HEK293 (cell line): ENCODE data around the gene RNH1.
A peak's percentile ranks its signal among the peaks of the same experiment; 100 is the strongest.

Source experiments
- CTCF ChIA-PET: fragments of 350-600 bp; formaldehyde crosslinking; extraction: SDS; loops from one replicate; lab custom pipeline; 2021; ENCODE audit warnings: antibody characterized with exemption; lab: Yijun Ruan, JAX
- POLR2A ChIA-PET: fragments of 300-600 bp; formaldehyde crosslinking; extraction: SDS; loops from one replicate; lab custom pipeline; 2020; ENCODE audit warnings: antibody characterized with exemption, inconsistent platforms; lab: Yijun Ruan, JAX
- H3K27ac ChIP-seq: fragments of 200-500 bp; sonication (Bioruptor generic); 2 replicates; pipeline ENCODE4 v1.5.1; 2014; ENCODE audit warnings: low read depth, low read length, control low read depth, inconsistent platforms; ENCODE audit errors: extremely low read depth
- H3K36me3 ChIP-seq, 2 experiments: fragments of 200-500 bp in 1 of 2; sonication (Bioruptor generic) in 1 of 2; 1 replicate in 1 of 2; 2 replicates in 1 of 2; pipeline ENCODE4 v1.5.1; 2014 to 2017; ENCODE audit warnings: inconsistent platforms in 2 of 2, low read length in 2 of 2; ENCODE audit not compliant: control insufficient read depth in 2 of 2, insufficient read depth in 1 of 2
- H3K4me1 ChIP-seq: fragments of 200-500 bp; sonication (Bioruptor generic); 2 replicates; pipeline ENCODE4 v1.5.1; 2014; ENCODE audit warnings: mild to moderate bottlenecking, low read length, inconsistent platforms; ENCODE audit not compliant: control insufficient read depth, insufficient read depth
- H3K4me3 ChIP-seq: 2 replicates; pipeline ENCODE4 v1.5.1; 2011; ENCODE audit warnings: low read depth, mild to moderate bottlenecking, control low read depth, low read length, moderate library complexity
- H3K9me3 ChIP-seq: fragments of 200-500 bp; sonication (Bioruptor generic); 2 replicates; pipeline ENCODE4 v1.5.1; 2014; ENCODE audit warnings: low read depth, low read length, inconsistent platforms; ENCODE audit not compliant: control insufficient read depth, insufficient read depth
- BCL11B ChIP-seq: fragments of 450-650 bp; formaldehyde crosslinking; IDR thresholded peaks from 2 replicates; pipeline ENCODE4 v1.5.1; 2016; ENCODE audit warnings: low read depth, missing biosample characterization, missing genetic modification characterization
- EGR2 ChIP-seq: fragments of 450-650 bp; formaldehyde crosslinking; IDR thresholded peaks from 2 replicates; pipeline ENCODE4 v1.5.1; 2016; ENCODE audit warnings: low read depth, missing biosample characterization, missing genetic modification characterization
- GFI1B ChIP-seq: fragments of 450-650 bp; formaldehyde crosslinking; IDR thresholded peaks from 2 replicates; pipeline ENCODE4 v1.5.1; 2016; ENCODE audit warnings: missing biosample characterization, missing genetic modification characterization
- GLIS1 ChIP-seq: fragments of 450-650 bp; formaldehyde crosslinking; IDR thresholded peaks from 2 replicates; pipeline ENCODE4 v1.5.1; 2016; ENCODE audit warnings: missing biosample characterization, missing genetic modification characterization
- HOXC10 ChIP-seq: sonication (generic); formaldehyde crosslinking; IDR thresholded peaks from 2 replicates; pipeline ENCODE4 v1.8.1; 2023; ENCODE audit warnings: mild to moderate bottlenecking, missing genetic modification reagents
- ZFHX2 ChIP-seq: fragments of 450-650 bp; formaldehyde crosslinking; conservative IDR thresholded peaks from 2 replicates; pipeline ENCODE4 v1.5.1; 2016; ENCODE audit warnings: missing biosample characterization, missing genetic modification characterization
- ZIC2 ChIP-seq: fragments of 450-650 bp; formaldehyde crosslinking; IDR thresholded peaks from 2 replicates; pipeline ENCODE4 v1.5.1; 2016; ENCODE audit warnings: missing biosample characterization, missing genetic modification characterization
- ZNF112 ChIP-seq: fragments of 450-650 bp; formaldehyde crosslinking; IDR thresholded peaks from 2 replicates; pipeline ENCODE4 v1.5.0; 2017; ENCODE audit warnings: missing biosample characterization, missing genetic modification characterization
- ZNF133 ChIP-seq: fragments of 450-650 bp; formaldehyde crosslinking; IDR thresholded peaks from 2 replicates; pipeline ENCODE4 v1.5.1; 2016; ENCODE audit warnings: missing biosample characterization, missing genetic modification characterization
- ZNF155 ChIP-seq: fragments of 450-650 bp; formaldehyde crosslinking; IDR thresholded peaks from 2 replicates; pipeline ENCODE4 v1.5.1; 2016; ENCODE audit warnings: missing biosample characterization, missing genetic modification characterization
- ZNF24 ChIP-seq: fragments of 450-650 bp; formaldehyde crosslinking; IDR thresholded peaks from 2 replicates; pipeline ENCODE4 v1.5.1; 2016; ENCODE audit warnings: missing biosample characterization, missing genetic modification characterization
- ZNF404 ChIP-seq: fragments of 450-650 bp; formaldehyde crosslinking; IDR thresholded peaks from 2 replicates; pipeline ENCODE4 v1.5.1; 2017; ENCODE audit warnings: missing biosample characterization, missing genetic modification characterization
- ZNF48 ChIP-seq: fragments of 450-650 bp; formaldehyde crosslinking; IDR thresholded peaks from 2 replicates; pipeline ENCODE4 v1.5.1; 2016; ENCODE audit warnings: missing biosample characterization, missing genetic modification characterization
- ZNF510 ChIP-seq: fragments of 450-650 bp; formaldehyde crosslinking; IDR thresholded peaks from 2 replicates; pipeline ENCODE4 v1.5.1; 2018; ENCODE audit warnings: mild to moderate bottlenecking, missing genetic modification characterization, missing biosample characterization; ENCODE audit not compliant: insufficient replicate concordance
- ZNF654 ChIP-seq: fragments of 450-650 bp; formaldehyde crosslinking; IDR thresholded peaks from 2 replicates; pipeline ENCODE4 v1.5.1; 2016; ENCODE audit warnings: low read depth, missing biosample characterization, missing genetic modification characterization
- ZNF658 ChIP-seq: fragments of 450-650 bp; formaldehyde crosslinking; IDR thresholded peaks from 2 replicates; pipeline ENCODE4; 2016; ENCODE audit warnings: missing biosample characterization, missing genetic modification characterization
- ZNF660 ChIP-seq: fragments of 450-650 bp; IDR thresholded peaks from 2 replicates; pipeline ENCODE4 v1.5.1; 2018; ENCODE audit warnings: missing biosample characterization, mild to moderate bottlenecking, missing genetic modification characterization
- ZNF677 ChIP-seq: fragments of 450-650 bp; IDR thresholded peaks from 2 replicates; pipeline ENCODE4 v1.5.0; 2018; ENCODE audit warnings: missing biosample characterization, mild to moderate bottlenecking, missing genetic modification characterization, moderate library complexity
- ZNF76 ChIP-seq: fragments of 450-650 bp; formaldehyde crosslinking; IDR thresholded peaks from 2 replicates; pipeline ENCODE4; 2016; ENCODE audit warnings: low read depth, missing biosample characterization, missing genetic modification characterization, borderline replicate concordance
- ZNF768 ChIP-seq: fragments of 450-650 bp; formaldehyde crosslinking; IDR thresholded peaks from 2 replicates; pipeline ENCODE4 v1.5.1; 2018; ENCODE audit warnings: missing biosample characterization, mild to moderate bottlenecking, missing genetic modification characterization
- ZNF830 ChIP-seq: fragments of 450-650 bp; IDR thresholded peaks from 2 replicates; pipeline ENCODE4 v1.5.0; 2018; ENCODE audit warnings: missing biosample characterization, missing genetic modification characterization, low read depth, mild to moderate bottlenecking, moderate library complexity
- TF ChIP-seq, protein P1 (sequence below): fragments of 450-650 bp; formaldehyde crosslinking; IDR thresholded peaks from 2 replicates; pipeline ENCODE4 v1.5.1; 2016; ENCODE audit warnings: missing biosample characterization, missing genetic modification characterization
- TF ChIP-seq, protein P2 (sequence below): fragments of 450-650 bp; formaldehyde crosslinking; IDR thresholded peaks from 2 replicates; pipeline ENCODE4 v1.5.1; 2016; ENCODE audit warnings: missing biosample characterization, missing genetic modification characterization
- TF ChIP-seq, protein P3 (sequence below): fragments of 450-650 bp; formaldehyde crosslinking; IDR thresholded peaks from 2 replicates; pipeline ENCODE4 v1.5.1; 2017; ENCODE audit warnings: missing biosample characterization, missing genetic modification characterization
- TF ChIP-seq, protein P4 (sequence below): fragments of 450-650 bp; formaldehyde crosslinking; IDR thresholded peaks from 2 replicates; pipeline ENCODE4 v1.5.1; 2016; ENCODE audit warnings: missing biosample characterization, missing genetic modification characterization

The RNH1 gene

DNA sequence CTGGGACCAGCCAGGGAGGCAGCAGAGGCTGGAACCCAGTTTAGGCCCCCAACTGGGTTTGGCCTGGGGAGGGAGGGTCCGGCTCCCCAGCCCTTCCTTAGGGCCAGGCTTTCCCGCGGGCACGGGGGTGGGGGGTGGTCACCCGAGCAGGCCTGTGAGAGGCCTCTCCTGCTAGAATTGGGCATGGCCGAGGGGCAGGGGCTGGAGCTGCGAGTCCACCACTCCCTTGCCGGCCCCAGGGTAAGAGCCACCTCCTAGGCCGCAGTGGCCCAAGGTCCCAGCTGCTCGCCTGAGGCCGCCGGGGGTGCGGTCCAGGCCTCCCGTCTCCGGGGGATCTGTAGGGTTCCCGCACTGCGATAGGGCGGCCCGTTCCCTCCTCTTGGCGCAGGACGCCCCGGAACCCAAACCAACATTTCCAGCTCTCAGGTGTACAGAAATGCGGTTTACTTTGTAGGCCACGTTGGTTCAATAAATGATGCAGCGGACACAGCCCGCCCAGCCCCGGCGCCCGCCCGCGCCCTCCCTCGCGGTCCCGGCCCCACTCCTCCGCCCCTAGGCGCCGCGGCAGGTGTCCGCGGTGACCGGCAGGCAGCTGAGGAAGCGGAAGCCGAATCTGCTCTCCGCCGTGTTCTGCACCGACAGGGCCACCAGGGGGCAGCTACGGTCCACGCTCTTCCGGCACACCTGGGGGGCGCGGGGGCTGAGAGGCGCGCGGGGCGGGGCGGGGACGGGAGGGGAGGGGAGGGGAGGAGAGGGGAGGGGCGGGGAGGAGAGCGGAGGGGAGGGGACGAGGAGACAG lies 47.6 kb upstream of the RNH1 start (continued):
- TF ChIP-seq ZNF654 (peak; percentile 27), ZFHX2 (tag by site-specific recombination) (peak; percentile 63), ZNF510 (no peak)
- TF ChIP-seq, protein P1, sequence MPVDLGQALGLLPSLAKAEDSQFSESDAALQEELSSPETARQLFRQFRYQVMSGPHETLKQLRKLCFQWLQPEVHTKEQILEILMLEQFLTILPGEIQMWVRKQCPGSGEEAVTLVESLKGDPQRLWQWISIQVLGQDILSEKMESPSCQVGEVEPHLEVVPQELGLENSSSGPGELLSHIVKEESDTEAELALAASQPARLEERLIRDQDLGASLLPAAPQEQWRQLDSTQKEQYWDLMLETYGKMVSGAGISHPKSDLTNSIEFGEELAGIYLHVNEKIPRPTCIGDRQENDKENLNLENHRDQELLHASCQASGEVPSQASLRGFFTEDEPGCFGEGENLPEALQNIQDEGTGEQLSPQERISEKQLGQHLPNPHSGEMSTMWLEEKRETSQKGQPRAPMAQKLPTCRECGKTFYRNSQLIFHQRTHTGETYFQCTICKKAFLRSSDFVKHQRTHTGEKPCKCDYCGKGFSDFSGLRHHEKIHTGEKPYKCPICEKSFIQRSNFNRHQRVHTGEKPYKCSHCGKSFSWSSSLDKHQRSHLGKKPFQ (tag by site-specific recombination), result no peak

DNA sequence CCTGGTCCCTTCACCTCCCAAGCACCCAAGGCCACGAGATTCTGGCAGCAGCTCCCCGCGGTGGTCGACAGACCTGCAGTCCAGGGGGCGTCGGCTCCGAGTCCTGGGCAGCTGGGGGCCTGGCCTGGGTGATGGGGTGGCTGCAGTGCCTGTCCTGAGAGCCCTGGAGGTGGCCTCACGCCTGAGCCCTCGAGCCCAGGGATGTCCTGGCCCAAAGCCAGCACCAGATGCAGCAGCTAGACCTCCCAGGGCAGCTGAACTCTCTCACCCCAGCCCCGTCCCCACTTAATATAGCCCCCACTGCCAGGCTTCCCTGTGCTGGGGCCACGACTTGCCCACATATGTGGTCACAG lies 46.9 kb upstream of the RNH1 start:
- TF ChIP-seq ZNF830 (no peak), ZFHX2 (tag by site-specific recombination) (no peak), ZNF404 (no peak), ZNF768 (tag by site-specific recombination) (no peak), ZIC2 (tag by site-specific recombination) (0 out of 2 replicates have a peak, but pooled peaks have one; percentile 18), ZNF660 (no peak), GLIS1 (tag by site-specific recombination) (peak; percentile 81), ZNF658 (tag by site-specific recombination) (no peak), GFI1B (tag by site-specific recombination) (no peak), ZNF112 (tag by site-specific recombination) (no peak), ZNF677 (tag by site-specific recombination) (no peak), EGR2 (no peak), ZNF24 (tag by site-specific recombination) (no peak)
- TF ChIP-seq, protein P2, sequence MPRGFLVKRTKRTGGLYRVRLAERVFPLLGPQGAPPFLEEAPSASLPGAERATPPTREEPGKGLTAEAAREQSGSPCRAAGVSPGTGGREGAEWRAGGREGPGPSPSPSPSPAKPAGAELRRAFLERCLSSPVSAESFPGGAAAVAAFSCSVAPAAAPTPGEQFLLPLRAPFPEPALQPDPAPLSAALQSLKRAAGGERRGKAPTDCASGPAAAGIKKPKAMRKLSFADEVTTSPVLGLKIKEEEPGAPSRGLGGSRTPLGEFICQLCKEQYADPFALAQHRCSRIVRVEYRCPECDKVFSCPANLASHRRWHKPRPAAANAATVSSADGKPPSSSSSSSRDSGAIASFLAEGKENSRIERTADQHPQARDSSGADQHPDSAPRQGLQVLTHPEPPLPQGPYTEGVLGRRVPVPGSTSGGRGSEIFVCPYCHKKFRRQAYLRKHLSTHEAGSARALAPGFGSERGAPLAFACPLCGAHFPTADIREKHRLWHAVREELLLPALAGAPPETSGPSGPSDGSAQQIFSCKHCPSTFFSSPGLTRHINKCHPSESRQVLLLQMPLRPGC (tag by site-specific recombination), result no peak
- Histone ChIP-seq H3K4me1 (no peaks in the 10 kb centered on the region), H3K36me3 (no peaks in the 10 kb centered on the region), H3K4me3 (no peak overlapping the region), H3K27ac (no peak overlapping the region), H3K9me3 (no peaks in the 10 kb centered on the region)
- ChIA-PET CTCF (interaction anchor here (0.5 to 2.8 kb wide), 12 partner anchors 9 to 312 kb away, joined by 3 to 17 read pairs (median 4); no protein-coding TSS in a partner anchor), POLR2A (interaction anchor here (0.6 to 1.3 kb wide), 5 partner anchors 10 to 59 kb away, joined by 3 to 10 read pairs (median 3); partner anchors contain the start of gene HRAS)

DNA sequence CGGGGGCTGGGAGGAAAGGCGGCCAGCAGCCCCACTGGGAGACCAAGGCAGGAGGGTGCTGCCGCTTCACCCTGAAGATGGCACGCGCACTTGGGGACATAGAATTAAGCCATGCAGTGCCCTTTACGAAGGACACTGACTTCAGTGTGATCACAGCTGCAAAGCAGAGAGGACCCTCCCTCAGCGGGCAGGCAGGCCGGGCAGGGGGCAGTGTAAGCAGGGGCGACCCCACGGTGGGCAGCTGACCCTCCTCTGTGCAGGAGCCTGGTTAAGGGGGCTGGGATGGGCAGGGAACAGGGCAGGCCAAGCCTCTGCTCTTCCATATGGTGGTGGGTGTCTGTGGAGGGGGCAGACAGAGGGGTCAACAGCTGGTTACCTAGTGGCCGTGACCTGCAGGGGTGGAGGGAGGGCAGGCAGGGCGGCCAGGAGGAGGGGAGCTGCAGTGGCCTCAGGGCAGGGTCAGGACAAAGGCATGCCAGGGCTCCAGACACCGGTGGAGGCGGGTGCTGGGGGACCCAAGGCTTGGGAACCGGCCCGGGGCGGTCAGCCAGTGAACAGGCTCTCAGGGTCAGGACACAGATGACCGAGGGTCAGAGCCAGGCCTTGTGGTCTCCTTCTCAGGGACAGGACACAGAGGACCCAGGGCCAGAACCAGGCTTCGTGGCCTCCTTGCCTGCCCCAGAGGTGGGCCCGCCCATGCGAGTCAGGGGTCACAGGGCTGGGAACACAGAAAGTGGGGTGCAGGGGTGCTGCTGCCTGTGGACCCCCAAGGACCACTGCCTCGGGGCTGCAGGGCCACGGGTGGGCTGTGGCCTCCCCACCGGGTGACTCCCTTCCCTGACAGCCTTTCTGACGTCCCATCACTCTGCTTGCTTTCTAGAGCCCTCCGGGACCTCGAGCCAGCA lies 46.3 kb upstream of the RNH1 start:
- no peaks in the 10 kb centered on the region for H3K36me3 ChIP-seq
- CTCF ChIA-PET, result interaction anchor here (0.5 to 2.8 kb wide), 6 partner anchors 9 to 313 kb away, joined by 3 to 11 read pairs (median 4); no protein-coding TSS in a partner anchor
- H3K9me3 ChIP-seq, result no peaks in the 10 kb centered on the region
- no peak overlapping the region for H3K4me3 ChIP-seq
- H3K4me1 ChIP-seq, result no peaks in the 10 kb centered on the region
- POLR2A ChIA-PET, result interaction anchor here (0.5 to 0.8 kb wide), 3 partner anchors 10 to 60 kb away, joined by 3 to 5 read pairs (median 3); no protein-coding TSS in a partner anchor
- no peak overlapping the region for H3K27ac ChIP-seq
- TF ChIP-seq ZNF155 (tag by site-specific recombination) (no peak), ZNF76 (no peak), GFI1B (tag by site-specific recombination) (no peak), HOXC10 (CRISPR knock-in tag) (no peak), ZNF133 (tag by site-specific recombination) (no peak), BCL11B (tag by site-specific recombination) (peak; percentile 35; the same call in 1 of the 2 replicates), ZNF48 (no peak)
- TF ChIP-seq, protein P3, sequence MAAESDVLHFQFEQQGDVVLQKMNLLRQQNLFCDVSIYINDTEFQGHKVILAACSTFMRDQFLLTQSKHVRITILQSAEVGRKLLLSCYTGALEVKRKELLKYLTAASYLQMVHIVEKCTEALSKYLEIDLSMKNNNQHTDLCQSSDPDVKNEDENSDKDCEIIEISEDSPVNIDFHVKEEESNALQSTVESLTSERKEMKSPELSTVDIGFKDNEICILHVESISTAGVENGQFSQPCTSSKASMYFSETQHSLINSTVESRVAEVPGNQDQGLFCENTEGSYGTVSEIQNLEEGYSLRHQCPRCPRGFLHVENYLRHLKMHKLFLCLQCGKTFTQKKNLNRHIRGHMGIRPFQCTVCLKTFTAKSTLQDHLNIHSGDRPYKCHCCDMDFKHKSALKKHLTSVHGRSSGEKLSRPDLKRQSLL (tag by site-specific recombination), result 0 out of 2 replicates have a peak, but pooled peaks have one; percentile 39
- TF ChIP-seq, protein P4, sequence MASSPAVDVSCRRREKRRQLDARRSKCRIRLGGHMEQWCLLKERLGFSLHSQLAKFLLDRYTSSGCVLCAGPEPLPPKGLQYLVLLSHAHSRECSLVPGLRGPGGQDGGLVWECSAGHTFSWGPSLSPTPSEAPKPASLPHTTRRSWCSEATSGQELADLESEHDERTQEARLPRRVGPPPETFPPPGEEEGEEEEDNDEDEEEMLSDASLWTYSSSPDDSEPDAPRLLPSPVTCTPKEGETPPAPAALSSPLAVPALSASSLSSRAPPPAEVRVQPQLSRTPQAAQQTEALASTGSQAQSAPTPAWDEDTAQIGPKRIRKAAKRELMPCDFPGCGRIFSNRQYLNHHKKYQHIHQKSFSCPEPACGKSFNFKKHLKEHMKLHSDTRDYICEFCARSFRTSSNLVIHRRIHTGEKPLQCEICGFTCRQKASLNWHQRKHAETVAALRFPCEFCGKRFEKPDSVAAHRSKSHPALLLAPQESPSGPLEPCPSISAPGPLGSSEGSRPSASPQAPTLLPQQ (tag by site-specific recombination), result 0 out of 2 replicates have a peak, but pooled peaks have one; percentile 50
